Psoas muscle (tissue), 8 donors: ENCODE data around the gene RASSF9. TPM values are rescaled to one million over a fixed set of nuclear protein-coding genes. Genes with fewer than 3 reads are reported as not detected.

ENCODE experiments used
- ATAC-seq, 4 donors: fragments of 200-7000 bp; cut with Tn5 transposase; one replicate each; pipeline ENCODE4 v1.9.1; 2020; ENCODE audit warnings: moderate library complexity in 3 of 4, mild to moderate bottlenecking in 2 of 4
- DNase-seq, 2 donors: peaks; one replicate each; pipeline ENCODE4 v3.0.0-alpha.2; 2020
- H3K27ac ChIP-seq: fragments of 200-600 bp; one replicate; pipeline ENCODE4 v1.8.0; 2022
- H3K27me3 ChIP-seq, 3 donors: fragments of 200-600 bp in 1 of 3; one replicate each; pipeline versions ENCODE4 v1.6.1 to v1.8.0; 2013 to 2022; ENCODE audit warnings: low read length in 2 of 3, mild to moderate bottlenecking in 2 of 3, moderate library complexity in 1 of 3; ENCODE audit not compliant: insufficient read depth in 3 of 3
- H3K36me3 ChIP-seq, 2 donors: fragments of 200-600 bp in 1 of 2; one replicate each; pipeline versions ENCODE4 v1.6.1 to v1.8.0; 2013 to 2022; ENCODE audit warnings: low read depth in 1 of 2, mild to moderate bottlenecking in 1 of 2, moderate library complexity in 1 of 2; ENCODE audit not compliant: insufficient read depth in 1 of 2
- H3K4me1 ChIP-seq: fragments of 200-600 bp; one replicate; pipeline ENCODE4 v1.8.0; 2022
- H3K4me3 ChIP-seq: fragments of 200-600 bp; one replicate; pipeline ENCODE4 v1.8.0; 2022; ENCODE audit warnings: mild to moderate bottlenecking
- H3K9me3 ChIP-seq: fragments of 200-600 bp; one replicate; pipeline ENCODE4 v1.8.0; 2022
- CTCF ChIP-seq: fragments of 200-600 bp; IDR thresholded peaks from one replicate; pipeline ENCODE4 v1.8.0; 2022; ENCODE audit warnings: antibody characterized with exemption
- intact Hi-C, 2 donors: fragments of 100-400 bp; cut with DNase I; formaldehyde crosslinking; loops; one replicate each; pipeline versions ENCODE4 v1.11.0 to v1.14.2; 2022
- polyA plus RNA-seq, 3 donors: library from polyadenylated mRNA; stranded (reverse); fragments of 200-250 nt; gene quantifications; one replicate each; pipeline ENCODE4 v1.2.3, GENCODE V29; 2013
- total RNA-seq, 4 donors: library from RNA; stranded (reverse); fragmentation: NEBNext Ultra II Directional in 2 of 4; extraction: Animal tissue kit (Norgen Biotek cat#: 25700) in 2 of 4; gene quantifications; one replicate each; pipeline versions ENCODE4 v1.2.1 to v1.2.4, GENCODE V29; 2021 to 2023
- donor health status: healthy with polysubstance abuse.
- donor health status: DM: no; HTN: no; CAD: no; lungs with moderate emphysema.
- donor health status: Bipolar disorder and iron deficiency.
- donor health status: healthy.
- donor health status: DM: yes; HTN: yes; CAD: no.
- donor health status: DM: no; HTN: no; CAD: no.
- donor health status: DM: no; HTN: no; CAD: no.
- donor health status: DM: yes; HTN: yes; CAD: no.

The RASSF9 gene
- total and polyA plus RNA-seq, 7 donors, result 0.34 to 4.1 (median 1.5) TPM

DNA sequence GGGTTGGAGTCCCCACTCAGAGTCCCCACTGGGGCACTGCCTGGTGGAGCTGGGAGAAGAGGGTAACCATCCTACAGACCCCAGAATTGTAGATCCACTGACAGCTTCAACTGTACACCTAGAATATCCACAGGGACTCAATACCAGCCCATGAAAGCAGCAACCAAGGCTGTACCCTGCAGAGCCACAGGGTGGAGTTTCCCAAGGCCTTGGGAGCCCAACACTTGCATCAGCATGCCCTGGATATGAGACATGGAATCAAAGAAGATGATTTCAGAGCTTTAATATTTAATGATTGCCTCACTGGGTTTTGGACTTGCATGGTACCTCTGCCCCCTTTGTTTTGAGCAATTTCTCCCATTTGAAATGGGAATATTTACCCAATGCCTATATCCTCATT, 80.4 kb downstream of the RASSF9 start:
- no peaks in the 10 kb centered on the region for H3K36me3 ChIP-seq
- H3K4me3 ChIP-seq, result no peak overlapping the region
- H3K9me3 ChIP-seq, result no peaks in the 10 kb centered on the region
- no peak for TF ChIP-seq CTCF
- no peaks in the 10 kb centered on the region for H3K27me3 ChIP-seq
- ATAC-seq, result no peak
- no peak overlapping the region for H3K27ac ChIP-seq
- DNase-seq, result no peak
- intact Hi-C loops, result no loop called here
- no peaks in the 10 kb centered on the region for H3K4me1 ChIP-seq

Other genes with a start within 250 kb of the RASSF9 start
- gene NTS, start 37.9 kb upstream of the RASSF9 start, total RNA-seq, result not detected
- under 1 TPM; 0.05 to 0.15 (median 0.05) TPM for gene NTS, start 37.9 kb upstream of the RASSF9 start, polyA plus RNA-seq